Stimulated activated CD8-positive, alpha-beta memory T cell treated with anti-CD3 and anti-CD28 coated beads, Interleukin-7, amount 100 ng/mL, for 1 hour (primary cell): Measurements from ENCODE around the gene RFFL.
"Not testable (repeated sequence)": the region's sequence is repeated elsewhere in the genome, so short reads cannot be mapped to it uniquely, and the experiment has no call there.

ENCODE experiments used
- DNase-seq, 2 donors: peaks; one replicate each; pipeline ENCODE4 v3.0.0-alpha.2; 2020; ENCODE audit warnings: low read depth in 2 of 2

The RFFL gene

DNA sequence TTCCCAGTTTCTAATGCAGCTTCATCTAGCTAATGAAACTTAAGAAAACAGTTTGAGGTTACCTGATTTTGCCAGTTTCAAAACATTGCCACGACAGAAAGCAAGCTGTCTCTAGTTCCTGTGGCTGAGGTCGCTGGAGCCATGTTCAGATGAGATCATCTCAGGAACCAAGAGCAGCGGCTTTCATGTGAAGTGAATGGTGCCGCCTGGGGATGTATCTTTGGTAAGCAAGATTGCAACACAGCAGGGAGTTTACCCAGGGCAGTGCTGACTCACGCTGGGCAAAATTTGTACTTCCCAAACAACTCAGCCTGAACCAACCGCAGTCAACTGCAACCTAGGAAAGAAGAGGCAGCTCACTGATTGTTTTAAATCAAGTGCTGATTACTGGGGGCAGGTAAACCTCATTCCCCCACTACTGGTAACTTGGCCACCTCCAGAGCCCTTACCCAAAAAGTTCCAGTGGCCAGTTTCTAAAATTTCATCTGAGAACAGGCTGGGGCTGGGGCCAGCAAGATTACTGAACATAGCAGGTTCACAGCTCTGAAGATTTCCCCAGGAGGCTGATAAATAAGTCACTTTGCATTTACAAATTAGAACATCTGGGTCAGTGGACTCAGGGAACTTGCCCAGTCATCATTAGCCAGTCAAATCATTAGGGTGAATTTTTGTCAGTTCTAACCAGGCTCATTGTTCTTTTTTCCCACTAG lies at the start of gene RFFL:
RFFL (minus strand) TSS at position 194 of the 710 bp plus-strand sequence. CDS start 37,154 bp downstream, outside the sequence.
- peak; percentile 58 to 63 for DNase-seq

GRCh38 chr17:35110791-35111190 lies 47.3 kb upstream of the RFFL start:
- not testable (repeated sequence) for DNase-seq

- DNase-seq, result no peak
Observed at GRCh38 chr17:35104844-35105450, 41.4 kb upstream of the RFFL start.

DNA sequence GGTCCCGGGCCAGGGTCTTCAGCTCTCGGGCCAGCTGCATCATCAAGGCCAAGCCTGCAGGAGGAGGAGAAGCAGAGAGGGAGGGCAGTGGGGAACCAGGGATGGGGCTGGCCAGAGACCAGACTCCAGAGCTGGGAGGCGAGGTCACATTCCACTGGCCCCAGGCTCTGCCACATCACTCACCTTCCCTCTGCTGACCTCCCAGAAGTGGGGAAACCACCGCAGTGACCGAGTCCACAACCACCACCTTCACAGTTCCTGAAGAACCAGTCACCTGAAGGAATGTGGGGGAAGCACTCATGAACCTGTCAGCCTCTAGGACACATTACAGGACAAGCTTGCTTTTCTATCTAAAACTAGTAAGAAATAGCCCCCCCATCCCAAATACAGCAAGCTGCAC lies 39.8 kb upstream of the RFFL start:
- no peak for DNase-seq

GRCh38 chr17:35101725-35102124 lies 38.2 kb upstream of the RFFL start:
- no peak for DNase-seq

- DNase-seq, result no peak
Observed at GRCh38 chr17:35101036-35101435, 37.5 kb upstream of the RFFL start.

GRCh38 chr17:35099908-35100307 lies 36.4 kb upstream of the RFFL start:
- DNase-seq, result no peak

GRCh38 chr17:35097776-35098175 lies 34.3 kb upstream of the RFFL start:
- DNase-seq, result no peak

- DNase-seq, result no peak
Observed at GRCh38 chr17:35095741-35096140, 32.2 kb upstream of the RFFL start.

- no peak for DNase-seq
Observed at GRCh38 chr17:35094902-35095301, 31.4 kb upstream of the RFFL start.

GRCh38 chr17:35090707-35091106 lies 27.2 kb upstream of the RFFL start:
- DNase-seq, result not testable (repeated sequence)

- no peak for DNase-seq
Observed at GRCh38 chr17:35089586-35090296, 26.2 kb upstream of the RFFL start.

DNA sequence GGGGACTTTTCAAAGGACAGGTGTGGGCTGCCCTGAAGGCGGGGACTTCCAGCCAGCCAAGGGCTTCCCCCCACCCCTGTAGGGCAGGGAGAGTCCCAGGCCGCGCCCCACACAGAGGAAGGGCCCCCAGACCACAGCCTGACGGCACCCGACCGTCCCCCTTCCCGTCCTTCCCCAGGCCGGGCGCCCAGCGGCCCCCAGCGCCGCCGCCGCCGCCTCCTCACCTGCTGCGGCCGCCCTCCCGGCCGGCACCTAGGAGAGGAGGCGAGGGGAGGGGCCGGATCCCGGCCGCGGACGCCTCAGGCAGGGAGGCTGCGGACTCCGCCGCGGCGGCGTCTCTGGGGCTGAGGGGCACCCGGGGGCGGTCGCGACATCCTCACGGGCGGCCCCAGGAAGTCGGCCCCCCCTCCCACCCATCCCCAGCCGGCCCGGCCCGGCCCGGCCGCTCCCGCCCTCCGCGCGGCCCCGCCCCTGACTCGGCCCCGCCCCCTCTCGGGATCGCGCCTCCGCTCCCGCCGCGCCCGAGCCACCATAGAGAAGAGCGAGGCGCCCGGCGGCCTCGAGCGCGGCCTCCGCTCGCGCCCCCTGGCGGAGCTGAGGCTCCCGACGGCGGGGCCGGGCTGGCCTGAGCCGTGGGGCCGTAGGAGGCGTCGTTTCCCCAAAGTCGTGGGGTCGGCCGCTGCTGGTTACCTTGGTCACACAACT lies 25.5 kb upstream of the RFFL start:
- peak; percentile 84 to 86 for DNase-seq

GRCh38 chr17:35088356-35088880 lies 24.9 kb upstream of the RFFL start:
- no peak for DNase-seq

DNA sequence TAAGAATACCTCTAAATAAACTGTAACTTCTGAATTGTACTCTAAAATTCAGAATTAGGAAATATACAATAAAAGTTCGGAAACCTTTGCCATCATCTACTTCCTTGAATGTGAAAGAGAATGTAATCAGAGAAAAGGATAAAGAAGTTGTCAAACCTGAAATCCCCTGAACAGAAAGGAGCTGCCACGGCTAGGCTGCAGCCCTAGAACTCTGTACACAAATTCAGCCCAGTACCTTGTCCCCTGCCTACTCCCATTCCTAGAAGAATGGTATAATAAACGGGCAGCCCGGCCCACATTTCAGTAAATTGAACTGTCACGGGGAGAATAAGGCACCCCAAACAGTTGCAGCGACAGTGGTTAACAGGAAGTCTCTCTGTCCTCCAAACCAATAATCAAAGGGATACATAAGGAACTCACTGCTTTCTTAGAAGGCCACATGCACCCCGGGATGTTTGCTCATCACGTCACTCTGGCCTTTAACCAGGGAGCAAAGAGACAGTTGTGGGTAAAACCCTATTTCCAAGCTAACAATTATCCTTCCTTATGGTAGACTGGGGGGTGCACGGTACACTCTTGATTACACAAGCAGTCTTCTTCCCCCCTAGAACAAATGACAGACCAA lies 24.3 kb upstream of the RFFL start:
- DNase-seq, result no peak

- DNase-seq, result no peak
Observed at GRCh38 chr17:35086931-35087573, 23.5 kb upstream of the RFFL start.

- DNase-seq, result no peak
Observed at GRCh38 chr17:35086164-35086563, 22.7 kb upstream of the RFFL start.

- no peak for DNase-seq
Observed at GRCh38 chr17:35084987-35085386, 21.5 kb upstream of the RFFL start.

DNA sequence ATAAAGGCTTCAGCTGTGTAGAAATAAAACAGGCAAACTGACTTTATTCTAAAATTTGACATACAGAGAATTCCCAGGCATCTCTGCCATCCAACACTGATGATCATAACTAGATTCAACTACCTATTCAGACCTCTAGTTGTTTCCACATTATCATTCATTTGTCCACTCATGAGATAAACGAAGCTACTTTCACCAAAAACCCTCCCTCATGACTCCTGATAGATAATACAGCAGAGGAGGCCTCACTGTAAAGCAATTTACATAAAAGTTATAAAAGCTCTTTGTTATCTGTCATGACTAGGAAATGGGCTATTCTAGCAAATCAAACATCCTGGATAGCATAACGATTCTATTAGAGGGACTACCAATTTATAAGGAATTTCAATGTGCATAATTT lies 19.6 kb upstream of the RFFL start:
- no peak for DNase-seq

- no peak for DNase-seq
Observed at GRCh38 chr17:35082073-35082657, 18.7 kb upstream of the RFFL start.

DNA sequence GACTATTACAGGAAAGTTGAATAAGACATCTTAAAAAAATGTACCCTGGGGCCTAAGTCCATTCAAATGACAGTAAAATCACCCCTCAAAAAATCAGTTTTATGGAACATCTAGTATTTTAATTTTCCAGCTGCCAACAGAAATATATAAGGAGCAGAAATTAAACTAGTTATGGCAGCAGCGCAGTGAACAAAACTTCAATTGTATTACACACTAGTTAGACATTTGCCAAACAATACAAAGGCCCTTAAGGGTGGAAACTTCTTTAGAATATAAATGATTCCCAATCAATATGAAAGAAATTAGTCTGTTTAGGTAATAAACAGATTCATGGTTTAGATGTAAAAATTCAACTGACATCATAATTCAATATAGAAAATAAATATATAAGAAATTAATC lies 18.1 kb upstream of the RFFL start:
- DNase-seq, result no peak
